HS-5 (cell line): Measurements from ENCODE around the gene GLT1D1.

Experiments
- DNase-seq: peaks from one replicate; pipeline ENCODE4 v3.0.0-alpha.2; 2012; ENCODE audit warnings: low read depth

Gene GLT1D1

GRCh38 chr12:128966203-128966810 is 113.0 kb downstream of the GLT1D1 start:
- no peak for DNase-seq

GRCh38 chr12:128968668-128969067 is 115.4 kb downstream of the GLT1D1 start:
- DNase-seq: no peak

DNA sequence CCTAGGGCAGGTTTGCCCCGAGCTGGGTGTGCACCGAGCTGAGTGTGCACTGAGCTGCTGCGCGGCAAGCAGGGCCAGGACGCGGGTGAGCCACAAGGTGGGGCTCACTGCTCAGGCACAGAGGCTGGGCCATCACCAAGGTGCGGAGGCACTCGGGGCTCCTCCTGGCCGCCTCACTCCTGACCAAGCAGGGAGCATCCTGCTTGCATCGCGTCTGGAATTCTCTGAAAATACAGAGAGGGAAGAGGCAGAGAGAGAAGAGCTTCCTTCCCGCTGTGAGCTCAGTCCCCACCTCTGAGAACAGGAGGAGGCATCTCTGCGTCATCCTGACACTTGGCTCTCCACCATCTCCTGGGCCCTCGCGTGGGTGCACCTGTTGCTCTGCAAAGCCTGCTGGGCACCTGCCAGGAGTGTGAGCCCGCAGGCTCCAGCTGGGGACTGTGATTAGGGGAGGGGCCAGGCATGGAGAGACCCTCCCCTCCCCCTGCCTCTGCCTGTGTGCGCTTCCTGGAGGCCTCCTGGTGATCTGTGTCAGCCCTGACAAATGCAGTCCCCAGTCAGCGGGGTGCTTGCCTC is 116.3 kb downstream of the GLT1D1 start:
- no peak for DNase-seq

DNA sequence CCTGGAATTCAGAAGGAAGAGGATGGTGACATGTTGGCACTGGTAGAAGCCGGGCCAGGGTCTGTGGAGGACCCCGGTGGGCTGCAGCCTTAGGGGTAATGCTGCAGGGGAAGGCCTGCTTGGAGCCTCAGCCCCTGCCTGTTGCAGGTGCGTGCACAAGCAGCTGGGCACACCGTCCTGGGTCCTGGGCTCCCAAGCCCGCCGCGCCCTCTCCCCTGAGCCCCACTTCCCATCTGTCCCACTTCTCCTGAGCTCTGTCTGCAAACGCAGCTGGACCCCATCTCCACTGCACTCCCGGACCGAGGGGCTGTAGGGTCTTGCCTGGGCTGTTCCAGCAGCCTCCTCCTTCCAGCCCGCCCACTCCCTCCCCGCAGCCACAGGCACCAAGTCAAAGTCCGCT is 116.8 kb downstream of the GLT1D1 start:
- DNase-seq: no peak

DNA sequence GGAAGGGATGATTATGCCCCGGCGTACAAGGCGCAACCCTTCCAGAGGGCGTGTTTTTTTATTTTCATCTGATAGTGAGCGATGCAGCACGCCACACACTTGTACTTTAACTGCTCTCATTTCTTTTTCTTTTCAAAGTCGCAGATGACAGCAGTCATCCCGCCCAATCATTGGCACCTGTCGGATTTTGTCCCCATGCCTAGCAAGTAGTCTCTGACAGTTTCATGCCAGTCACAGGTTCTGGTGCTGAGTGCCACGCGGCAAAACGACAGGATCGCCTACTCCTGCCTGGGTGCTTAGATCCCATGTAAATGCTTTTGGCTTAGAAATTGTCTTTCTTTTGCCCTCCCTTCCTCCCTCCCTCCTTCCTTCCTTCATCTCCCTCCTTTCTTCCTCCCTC is 117.7 kb downstream of the GLT1D1 start:
- no peak for DNase-seq

DNA sequence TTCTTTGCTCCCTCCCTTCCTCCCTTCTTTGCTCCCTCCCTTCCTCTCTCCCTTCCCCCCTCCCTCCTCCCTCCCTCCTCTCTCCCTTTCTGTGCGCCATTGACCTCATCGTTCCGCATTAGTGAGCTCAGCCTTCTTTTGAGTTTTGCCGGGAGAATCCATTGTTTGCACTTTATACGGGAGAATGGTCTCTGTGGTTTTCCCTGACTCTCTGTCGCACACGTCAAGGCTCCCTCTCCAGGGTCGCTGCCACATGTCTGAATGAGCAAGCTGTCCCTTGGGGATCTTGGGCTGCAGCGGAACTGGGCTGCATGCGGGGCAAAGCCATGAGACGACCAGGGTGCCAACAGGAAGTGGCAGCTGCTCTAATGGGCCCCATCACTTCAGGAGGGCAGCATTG is 118.5 kb downstream of the GLT1D1 start:
- no peak for DNase-seq

DNA sequence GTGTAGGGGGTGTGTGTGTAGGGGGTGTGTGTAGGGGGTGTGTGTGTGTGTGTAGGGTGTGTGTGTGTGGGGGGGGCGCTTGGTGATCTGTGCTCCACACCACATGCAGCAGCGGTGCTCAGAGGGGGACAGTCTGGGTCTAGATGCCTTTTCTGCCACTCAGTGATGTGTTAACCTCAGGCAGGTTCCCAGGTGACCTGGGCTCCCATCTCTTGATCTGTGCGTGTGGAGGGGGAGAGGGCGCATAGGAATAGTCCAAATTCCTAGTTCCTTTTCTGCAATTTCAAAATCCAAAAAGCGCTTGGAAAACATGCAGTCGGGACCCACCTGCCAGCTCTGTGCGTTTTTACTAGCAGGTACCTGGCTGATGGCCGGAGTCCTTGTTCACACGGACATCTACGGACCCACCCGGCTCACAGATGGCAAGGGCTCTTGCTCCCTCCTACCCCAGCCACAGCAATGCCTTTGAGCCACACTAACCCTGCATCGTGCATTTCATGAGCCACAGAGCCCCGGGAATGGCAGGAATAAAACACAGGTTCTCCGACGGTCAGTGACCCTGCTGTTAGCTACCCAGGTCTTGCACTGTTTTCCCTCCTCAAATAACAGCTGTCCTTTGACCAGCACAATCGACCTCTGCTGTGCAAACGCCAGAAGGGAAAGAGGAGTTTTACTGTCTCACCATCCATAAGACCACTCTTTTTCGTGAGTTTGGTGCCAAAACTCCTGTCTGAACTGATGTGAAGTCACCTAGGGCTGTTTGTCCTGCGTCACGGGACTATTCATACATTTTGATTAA is 120.8 kb downstream of the GLT1D1 start:
- no peak for DNase-seq

DNA sequence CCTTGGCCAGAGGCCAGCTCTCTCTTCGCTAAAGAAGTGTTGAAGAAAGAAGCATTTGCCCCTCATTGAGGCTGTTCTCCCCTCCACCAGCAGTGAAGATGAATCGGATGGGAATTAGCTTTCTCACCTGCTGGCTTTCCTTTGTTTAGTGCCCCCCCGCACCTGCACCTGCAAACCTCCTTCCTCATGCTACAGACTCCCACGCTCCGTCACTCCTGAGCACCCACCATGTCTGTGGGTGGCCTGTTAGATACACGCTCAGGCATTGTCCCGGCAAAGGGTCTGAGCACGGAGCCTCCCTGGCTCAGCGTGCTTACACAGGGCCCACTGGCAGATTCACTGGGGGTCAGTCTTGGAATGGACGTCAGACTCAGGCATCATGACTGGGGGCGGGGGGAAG is 121.6 kb downstream of the GLT1D1 start:
- no peak for DNase-seq

GRCh38 chr12:128976120-128976738 is 123.0 kb downstream of the GLT1D1 start:
- no peak for DNase-seq

GRCh38 chr12:128977441-128977840 is 124.2 kb downstream of the GLT1D1 start:
- no peak for DNase-seq

DNA sequence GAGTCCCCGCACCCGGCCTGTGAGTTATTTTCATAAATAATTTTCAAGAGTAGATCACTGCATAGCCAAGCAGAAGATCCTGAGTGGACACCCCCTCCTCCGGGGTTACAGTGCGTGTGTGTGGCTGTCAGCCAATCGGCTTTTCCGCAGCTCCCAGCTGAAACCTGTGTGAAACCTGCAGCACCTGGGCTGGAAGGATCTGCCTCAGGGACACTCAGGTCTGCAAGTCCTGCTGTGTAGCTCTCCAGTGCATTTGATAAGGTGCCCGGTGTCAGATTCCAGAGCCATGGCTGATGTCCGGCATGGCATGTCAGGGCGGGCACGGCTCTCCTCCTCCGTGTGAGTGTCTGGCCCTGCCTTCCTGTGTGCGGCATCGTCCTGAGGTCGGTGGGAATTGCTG is 124.8 kb downstream of the GLT1D1 start:
- no peak for DNase-seq

- DNase-seq: no peak
These were observed 127.3 kb downstream of the GLT1D1 start for GRCh38 chr12:128980623-128981022.

GRCh38 chr12:128981971-128982533 is 128.8 kb downstream of the GLT1D1 start:
- no peak for DNase-seq

GRCh38 chr12:128982933-128983332 is 129.7 kb downstream of the GLT1D1 start:
- no peak for DNase-seq

DNA sequence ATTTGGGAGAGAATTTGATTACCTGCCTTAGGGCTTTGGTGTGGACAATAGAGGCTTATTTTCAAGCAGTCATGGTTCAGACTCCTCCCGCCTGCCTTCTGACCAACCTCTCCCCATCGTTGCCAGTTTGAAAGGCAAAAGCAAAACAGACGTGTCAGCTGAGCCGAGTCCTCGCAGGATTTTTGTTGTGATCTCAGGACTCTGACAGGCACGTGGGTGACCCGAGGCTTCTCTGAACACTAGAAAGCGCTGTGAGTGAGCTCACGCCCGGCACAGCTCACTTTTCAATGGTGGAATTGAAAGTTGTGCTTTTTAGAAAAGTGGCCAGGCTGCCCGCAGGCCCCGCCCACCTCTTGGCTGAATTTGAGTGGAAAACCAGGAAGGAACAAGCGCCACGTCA is 130.1 kb downstream of the GLT1D1 start:
- no peak for DNase-seq

DNA sequence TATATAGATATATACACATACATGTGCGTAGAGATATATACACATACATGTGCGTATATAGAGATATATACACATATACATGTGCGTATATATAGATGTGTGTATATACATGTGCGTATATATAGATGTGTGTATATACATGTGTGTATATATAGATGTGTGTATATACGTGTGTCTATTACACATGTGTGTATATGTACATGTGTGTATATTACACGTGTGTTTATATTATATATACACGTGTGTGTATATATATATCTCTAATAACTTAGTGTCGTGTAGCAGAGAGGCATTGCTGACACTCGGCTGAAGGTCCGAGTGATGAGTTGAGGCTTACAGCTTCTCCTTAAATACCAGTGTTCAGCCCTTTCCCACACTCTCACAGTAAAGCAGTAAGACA is 133.7 kb downstream of the GLT1D1 start:
- no peak for DNase-seq

DNA sequence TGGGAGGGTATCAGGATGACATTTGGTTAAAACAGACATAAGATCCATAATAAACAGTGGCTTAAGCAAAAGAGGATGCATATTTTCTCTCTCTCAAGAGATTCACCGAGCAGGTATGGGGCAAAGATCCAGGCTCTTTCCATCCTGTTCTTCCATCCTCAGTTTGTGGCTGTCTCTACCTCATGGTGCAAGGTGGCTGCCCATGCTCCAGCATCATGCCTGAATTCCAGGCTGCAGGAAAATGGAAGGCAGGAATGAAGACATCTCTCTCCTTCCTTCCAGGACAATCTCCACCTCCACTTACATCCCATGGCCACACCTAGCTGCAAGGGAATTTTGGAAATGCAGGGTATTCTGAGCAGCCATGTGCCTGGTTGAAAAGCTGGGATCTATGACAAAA is 136.0 kb downstream of the GLT1D1 start:
- no peak for DNase-seq

DNA sequence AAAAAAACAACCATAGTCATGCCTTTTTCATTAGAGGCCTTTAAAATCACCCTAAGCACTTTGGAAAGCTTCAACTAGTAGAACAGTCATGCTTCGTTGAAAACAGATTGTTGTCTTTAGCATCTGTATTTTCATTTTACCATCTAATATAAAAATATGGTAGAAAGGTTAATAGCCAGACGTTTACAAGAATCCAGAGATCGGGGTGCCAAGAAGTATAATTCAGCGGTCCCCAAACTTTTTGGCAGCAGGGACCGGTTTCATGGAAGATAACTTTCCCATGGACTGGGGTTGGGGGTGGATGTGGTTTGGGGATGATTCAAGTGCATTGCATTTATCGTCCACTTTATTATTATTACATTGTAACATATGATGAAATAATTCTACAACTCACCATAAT is 138.4 kb downstream of the GLT1D1 start:
- DNase-seq: no peak

DNA sequence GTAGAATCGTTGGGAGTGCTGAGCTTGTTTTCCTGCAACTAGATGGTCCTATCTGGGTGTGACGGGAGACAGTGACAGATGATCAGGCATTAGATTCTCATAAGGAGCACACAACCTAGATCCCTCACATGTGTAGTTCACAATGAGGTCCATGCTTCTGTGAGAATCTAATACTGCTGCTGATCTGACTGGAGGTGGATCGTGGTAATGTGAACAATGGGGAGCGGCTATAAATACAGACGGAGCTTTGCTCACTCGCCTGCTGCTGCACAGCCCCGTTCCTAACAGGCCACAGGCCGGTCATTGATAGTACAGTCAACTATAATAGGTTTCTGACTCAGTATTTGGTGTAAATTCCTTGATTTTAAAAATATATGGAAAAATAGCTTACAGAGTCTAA is 138.8 kb downstream of the GLT1D1 start:
- no peak for DNase-seq

GRCh38 chr12:128992550-128992949 is 139.3 kb downstream of the GLT1D1 start:
- DNase-seq: no peak

DNA sequence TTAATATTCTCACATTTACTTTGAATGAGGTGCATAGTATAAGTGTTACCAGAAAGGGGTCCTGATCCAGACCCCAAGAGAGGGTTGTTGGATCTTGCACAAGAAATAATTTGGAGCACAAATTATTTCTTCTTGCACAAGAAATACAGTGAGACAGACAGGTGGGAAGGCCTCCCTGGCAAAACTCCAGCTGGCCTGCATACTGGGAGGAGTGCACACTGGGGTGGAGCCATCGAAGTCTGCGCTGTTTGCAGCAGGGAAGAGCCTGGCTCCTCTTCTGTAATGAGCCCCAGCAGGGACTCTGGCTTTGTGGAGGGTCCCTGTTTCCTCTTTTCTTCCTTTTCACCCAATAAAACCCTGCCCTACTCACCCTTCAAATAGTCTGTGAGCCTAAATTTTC is 141.6 kb downstream of the GLT1D1 start:
- DNase-seq: no peak

GRCh38 chr12:128995619-128996018 is 142.3 kb downstream of the GLT1D1 start:
- no peak for DNase-seq

DNA sequence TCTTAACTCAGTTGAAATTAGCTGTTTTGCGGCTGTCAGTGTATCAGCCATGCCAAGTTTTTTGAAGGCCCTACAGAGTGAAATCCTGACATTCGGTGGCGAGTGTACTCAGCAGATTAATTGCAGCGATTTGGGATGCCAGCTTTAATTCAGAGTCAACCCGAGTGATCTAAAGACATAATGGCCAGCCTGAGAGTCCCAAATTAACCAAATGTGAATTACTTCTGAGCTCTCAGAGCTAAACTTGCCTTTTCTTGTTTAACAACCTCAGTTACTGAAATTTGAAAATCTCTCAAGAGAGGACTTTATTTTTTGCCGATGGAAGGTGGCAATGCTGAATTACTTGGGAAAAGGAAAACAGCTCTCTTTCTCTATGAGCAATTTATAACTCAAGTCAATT is 148.5 kb downstream of the GLT1D1 start:
- no peak for DNase-seq
